HG02943 (cell line): ENCODE data around the gene KRT82.
"Not testable (repeated sequence)": the region's sequence is repeated elsewhere in the genome, so short reads cannot be mapped to it uniquely, and the experiment has no call there.

Experiments
- ATAC-seq: cut with Tn5 transposase; IDR thresholded peaks from one replicate; pipeline ENCODE4 v1.9.1; 2021; ENCODE audit warnings: mild to moderate bottlenecking, low read depth, moderate library complexity; ENCODE audit not compliant: unreplicated experiment

Gene KRT82

DNA sequence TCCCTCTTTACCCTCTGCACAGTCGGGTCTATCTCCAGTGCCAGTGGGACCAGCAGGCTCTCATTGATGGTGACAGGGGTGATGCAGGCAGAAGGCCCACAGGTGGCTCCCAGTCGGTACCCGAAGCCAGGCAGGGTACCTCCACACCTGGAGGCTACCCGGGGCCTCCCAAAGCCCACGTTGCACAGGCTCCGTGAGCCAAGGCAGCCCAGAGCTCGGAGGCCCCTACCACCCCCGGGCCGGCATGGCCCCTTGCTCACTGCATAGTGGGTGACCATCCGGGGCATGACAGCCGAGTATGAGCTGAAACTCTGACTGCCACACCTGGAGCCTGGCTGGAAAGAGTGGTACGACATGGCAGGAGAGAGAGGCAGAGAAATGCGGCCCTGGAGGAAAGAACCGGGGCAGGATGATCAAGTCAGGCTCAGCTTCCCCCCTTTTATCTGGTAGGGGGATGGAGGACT, at the start of gene KRT82:
KRT82 (minus strand) TSS at position 414 of the 464 bp plus-strand sequence; CDS start at position 356, 58 bp downstream.
- no peak for ATAC-seq

DNA sequence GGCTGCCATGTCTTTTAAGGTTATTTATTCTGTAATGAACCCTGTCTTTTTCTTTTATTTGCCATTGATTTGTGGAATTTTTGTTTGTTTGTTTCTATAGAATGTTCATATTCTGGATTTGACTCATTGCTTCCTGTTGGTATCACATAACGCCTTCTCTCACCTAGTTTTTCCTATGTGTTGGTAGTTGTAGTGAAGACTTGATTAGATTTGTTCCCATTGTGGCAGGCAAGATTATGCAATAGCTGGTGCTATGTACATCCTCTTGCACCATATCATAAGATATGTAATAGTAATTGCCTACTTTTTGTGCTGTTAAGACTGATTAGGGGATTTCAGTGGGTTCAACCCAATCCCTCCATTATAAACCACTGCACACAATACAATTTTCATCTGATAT, 49.7 kb upstream of the KRT82 start:
- no peak for ATAC-seq

DNA sequence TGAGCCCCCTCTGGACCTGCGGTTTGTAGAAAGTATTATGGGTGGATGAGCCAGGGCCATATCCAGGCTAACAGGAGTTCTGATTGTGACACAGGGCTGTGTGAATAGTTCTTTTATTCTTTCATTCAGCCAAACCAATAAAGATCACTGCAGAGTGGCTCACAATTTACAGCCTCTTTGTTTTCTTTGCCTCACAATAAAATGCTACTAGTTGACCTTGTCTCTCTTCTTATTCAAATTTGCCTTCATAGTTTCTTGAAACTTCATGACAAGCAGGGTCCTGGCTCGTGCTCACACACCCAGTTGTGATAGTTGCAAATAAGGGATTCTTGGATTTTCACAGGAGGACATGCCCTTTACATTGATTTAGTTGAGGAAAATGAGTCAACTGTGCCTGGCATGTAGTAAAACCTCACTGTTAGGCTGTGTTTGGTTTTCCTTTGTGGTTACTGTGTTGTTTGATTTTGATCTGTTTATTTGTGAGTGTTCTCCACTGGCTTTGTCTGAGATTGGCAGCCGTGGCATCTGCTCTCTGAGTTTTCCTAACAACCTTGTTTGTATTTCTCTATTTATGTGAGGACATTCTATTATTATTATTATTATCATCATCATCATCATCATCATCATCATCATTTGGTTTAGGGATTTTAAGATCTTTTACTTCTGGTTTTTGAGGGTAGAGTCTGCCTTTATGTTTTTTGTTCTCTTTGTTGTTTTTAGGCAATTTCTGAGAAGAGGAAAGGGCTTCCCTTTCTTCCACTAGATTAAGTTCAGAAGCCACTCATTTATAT, 48.5 kb upstream of the KRT82 start:
- no peak for ATAC-seq

DNA sequence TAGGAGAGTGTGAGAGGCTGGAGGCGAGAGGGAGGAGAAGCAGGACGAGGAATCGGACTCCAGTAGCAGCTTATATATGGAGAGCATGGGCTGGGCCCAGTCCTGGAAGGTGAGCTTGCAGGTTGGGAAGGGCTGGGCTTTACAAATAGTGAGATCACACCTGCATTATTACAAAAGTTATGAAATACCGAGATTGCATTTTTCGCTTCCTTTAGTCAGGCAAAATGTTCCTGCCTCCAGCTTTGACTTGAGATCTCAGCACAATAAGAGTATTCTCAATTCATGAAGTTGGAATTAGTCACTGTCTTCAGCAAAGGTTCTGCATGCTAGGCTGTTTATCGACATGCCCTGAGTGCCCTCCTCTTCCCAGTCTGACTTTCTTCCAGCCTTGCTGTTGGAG, 46.0 kb upstream of the KRT82 start, which contains the start of gene KRT6B:
KRT6B (minus strand) TSS at position 46 of the 400 bp plus-strand sequence. CDS start 68 bp downstream, outside the sequence.
- no peak for ATAC-seq

DNA sequence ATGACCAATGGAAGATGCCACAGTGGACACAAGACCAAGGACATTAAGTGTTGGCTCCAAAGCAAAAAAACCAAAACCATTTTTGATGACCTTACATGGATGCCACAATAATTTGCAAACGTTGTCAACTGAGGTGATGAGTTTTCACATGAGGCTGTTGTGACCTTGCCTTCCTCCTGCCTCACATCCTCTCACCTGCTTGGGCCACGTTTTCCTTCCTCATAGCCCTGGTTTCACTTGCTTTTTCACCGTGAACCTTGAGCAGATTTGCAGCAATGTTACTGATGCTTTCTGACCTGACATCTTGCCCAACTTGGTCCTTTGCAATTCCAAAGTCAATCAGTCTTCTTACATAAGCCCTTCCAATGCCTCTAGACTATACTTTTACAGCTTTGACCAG, 42.1 kb upstream of the KRT82 start:
- ATAC-seq: no peak

DNA sequence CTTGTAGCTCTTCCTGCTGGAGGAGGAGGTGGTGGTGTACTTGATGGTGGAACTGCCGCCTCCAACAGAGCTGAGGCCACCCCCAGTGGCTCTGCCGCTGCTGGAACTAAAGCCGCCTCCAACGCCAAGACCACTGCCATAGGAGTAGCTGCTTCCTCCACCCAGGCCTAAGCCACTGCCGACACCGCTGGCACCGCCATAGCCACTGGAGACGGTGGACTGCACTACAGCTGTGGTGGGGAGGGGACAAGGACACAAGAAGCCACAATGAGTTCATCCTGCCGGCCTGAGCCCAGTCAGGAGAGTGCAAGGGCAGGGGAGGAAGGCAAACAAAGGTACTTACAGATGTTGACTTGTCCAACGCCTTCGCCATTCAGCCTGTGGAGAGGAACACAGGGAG, 41.1 kb upstream of the KRT82 start:
- not testable (repeated sequence) for ATAC-seq

DNA sequence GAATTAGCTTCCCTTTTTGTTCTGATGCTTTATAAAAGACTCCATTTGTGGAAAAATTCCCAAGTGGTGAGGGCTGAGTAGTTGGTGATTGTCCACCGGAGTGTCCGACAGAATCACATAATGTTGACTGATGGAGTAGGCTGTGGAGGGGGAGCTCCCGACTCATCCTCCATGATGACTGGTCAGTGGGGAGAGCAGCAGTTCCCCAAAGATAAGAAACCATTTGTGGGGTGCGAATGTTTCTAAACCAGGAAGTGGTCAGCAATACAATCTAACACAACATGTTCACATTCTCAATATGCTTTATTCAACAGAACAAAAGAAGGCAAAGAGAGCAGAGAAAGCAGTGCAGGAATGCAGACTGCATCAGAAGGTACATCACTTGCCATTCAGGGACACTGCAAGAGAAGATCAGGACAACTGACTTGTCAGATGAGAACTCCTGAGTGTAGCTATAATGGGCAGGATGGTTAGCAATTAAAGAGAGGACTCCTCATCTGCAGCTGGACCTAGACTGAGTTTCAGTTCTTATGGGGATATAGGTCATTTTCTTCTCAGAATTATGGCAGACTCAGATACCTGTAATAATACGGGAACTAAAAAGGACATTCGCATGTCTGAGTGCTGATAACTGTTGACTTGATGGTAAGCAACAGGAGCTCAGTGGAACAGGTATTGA, 40.4 kb upstream of the KRT82 start:
- no peak for ATAC-seq

DNA sequence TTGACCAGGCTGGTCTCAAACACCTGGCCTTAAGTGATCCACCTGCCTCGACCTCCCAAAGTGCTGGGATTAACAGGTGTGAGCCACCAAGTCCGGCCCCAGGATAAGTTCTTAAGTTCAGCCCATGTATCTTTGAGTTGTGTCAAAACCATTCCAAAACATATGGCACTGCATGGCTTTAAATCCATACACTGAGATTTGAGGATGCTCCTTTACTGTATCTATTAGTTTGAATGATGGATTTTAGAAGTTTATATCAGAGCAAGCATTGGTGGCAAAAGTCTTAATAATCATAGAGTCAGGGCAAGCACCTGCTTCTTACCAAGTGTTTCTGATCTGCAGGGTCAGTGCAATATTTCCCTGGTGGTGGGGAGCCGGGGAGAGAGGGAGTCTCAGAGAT, 39.7 kb upstream of the KRT82 start:
- no peak for ATAC-seq

DNA sequence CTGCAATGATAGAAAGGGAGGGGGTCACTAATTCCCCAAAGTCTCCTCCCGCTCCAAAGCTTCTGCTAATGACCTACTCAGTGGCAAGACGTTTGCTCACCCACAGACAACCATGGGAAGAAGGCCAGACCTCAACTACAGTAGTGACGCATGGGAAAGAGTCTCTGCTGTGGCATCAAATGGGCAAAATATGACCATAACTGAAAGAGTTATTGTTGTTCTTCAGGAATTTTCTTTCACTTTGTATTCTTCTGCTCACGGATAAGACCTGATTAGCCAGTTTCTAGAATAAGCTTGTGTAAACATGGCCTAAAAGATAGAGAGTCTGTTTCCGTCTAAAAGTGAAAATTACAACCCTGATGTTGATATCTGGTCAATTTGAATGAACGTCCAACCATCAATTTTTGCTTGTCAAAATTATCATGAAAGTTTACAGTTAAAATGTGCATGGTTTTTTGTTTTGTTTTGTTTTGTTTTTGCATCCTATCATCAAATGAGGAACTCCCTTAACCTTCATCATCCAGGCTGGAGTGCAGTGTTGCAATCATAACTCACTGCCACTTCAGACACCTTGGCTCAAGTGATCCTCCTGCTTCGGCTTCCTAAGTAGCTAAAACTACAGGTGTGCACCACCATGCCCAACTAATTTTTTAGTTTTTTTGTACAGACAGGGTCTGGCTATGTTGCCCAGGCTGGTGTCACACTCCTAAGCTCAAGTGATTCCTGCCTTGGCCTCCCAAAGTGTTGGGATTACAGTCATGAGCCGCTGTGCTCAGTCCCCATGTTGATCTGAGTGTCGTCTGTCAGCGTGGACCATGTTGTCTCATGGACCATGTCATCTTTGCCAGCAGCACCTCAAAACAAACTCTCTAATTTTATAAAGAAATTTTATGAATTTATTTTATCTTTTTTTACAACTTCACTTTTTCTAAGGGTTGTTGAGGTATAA, 38.8 kb upstream of the KRT82 start:
- ATAC-seq: no peak

DNA sequence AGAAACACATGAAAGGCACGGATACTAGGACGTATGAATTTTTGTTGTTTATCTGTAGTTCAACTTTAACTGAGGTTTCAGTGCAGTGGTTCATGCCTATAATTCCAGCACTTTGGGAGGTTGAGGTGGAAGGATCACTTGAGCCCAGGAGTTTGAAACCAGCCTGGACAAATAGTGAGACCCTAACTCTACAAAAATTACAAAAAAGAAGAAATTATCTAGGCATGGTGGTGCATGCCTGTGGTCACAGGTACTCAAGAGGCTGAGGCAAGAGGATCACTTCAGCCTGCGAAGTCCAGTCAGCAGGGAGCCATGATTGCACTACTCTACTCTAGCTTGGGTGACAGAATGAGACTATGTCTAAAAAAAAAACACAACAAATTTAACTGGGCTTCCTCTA, 37.8 kb upstream of the KRT82 start:
- no peak for ATAC-seq

DNA sequence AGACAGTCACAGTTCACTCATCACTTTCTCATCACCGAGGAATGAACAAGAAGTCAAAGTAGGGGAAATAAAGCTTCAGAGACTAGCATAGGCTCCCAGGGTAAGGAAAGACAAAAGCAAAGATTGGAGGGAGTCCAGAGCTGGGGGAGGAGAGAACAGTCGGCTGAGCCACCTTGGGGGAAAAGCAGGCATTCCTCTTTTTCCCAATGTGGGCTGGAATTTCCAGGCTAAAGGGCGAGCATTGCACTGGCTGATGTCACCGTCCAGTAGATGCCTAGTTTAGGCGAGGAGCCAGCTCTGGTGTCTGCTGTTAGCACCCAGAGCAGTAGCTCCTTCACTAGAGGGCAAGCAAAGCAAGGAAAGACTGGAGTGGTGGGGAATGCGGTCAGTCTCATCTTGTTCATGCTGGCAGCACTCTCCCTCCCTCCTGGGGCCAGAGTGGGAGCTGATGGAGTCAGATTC, 36.5 kb upstream of the KRT82 start:
- no peak for ATAC-seq

DNA sequence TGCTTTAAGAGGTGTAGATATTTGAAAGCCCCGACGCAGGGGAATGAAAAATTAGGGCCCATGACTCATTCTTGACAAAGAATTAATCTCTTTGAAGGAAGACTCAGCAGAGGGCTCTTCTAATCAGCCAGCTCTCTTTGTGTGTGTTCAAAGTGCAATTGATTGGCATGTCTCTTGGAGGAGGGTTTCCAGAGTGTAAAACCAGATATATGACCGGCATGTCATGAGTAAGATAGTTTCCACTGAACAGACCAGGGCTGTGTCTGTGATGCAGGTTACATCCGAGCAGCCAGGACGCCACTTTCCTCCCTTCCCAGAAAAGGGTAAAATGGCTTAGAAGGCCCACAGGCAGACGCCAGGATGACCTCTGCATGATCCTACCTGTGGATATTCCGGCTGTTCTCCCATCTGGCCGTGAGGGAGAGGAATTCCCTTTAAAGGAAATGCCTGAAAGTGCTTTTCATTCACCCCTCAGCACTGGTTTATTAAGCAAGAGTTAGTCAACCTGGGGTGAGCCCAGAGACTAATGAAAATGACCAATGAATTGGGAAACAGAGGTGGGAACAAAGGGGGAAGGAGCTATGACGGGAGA, 35.3 kb upstream of the KRT82 start:
- ATAC-seq: no peak

DNA sequence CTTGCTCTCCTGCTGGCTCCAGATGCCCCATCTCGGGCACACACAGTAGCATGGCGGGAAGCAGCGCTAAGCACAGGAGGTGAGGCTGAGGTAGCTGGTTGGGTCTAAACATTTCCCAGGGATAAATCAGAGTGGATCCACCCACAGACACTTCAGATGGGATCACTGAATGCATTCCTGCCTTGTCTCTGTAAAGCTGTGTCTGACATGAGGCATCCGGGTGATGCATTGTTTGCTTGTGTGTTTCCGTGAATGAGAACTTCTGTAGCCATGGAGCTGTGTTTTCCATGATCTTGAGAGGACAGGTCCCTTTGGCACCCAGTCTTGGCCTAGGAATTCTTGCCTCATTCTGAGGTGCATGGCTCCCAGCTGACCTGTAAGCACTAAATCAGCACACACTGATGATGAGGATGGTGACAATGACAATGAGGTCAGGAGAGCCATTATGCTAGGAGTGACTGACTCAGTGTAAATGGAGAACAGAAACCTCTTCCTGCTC, 34.7 kb upstream of the KRT82 start:
- no peak for ATAC-seq

DNA sequence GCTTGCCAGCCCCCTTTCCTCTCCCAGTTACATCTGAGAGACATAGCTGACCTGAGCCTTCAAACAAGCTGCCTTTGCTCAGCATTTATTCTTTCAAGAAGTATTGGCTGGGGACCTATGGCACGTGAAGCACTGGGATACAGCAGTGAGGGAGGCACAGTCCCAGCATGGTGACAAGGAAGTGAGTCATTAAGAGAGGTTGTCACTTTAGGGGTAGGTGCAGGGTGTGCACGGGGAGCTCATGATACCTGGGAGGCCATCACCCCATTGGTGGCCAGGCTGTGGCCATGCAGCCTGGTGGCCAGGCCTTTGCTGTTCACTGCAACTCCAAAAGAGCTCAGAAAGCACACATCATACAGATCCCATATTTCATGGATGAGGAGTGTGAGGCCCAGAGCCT, 33.7 kb upstream of the KRT82 start:
- ATAC-seq: no peak

DNA sequence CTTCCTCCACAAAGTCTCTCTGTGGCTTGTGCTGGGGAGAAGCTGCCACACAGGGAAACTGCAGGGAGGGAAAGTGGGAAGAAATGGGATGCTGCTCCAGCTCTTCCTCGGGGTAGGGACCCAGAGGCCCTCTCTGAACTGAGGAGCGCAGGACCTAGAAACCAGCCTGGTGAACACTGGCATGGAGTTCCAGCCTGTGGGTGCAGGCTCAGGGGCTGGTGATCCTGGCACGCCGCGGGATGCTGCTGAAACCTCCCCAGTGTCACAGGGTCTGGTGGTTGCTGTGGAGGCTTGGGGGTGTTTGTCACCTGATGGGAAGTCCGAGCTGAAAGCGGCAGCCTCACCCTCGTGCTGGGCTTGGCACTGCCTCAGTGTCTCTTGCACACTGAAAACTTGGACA, 33.3 kb upstream of the KRT82 start:
- no peak for ATAC-seq

DNA sequence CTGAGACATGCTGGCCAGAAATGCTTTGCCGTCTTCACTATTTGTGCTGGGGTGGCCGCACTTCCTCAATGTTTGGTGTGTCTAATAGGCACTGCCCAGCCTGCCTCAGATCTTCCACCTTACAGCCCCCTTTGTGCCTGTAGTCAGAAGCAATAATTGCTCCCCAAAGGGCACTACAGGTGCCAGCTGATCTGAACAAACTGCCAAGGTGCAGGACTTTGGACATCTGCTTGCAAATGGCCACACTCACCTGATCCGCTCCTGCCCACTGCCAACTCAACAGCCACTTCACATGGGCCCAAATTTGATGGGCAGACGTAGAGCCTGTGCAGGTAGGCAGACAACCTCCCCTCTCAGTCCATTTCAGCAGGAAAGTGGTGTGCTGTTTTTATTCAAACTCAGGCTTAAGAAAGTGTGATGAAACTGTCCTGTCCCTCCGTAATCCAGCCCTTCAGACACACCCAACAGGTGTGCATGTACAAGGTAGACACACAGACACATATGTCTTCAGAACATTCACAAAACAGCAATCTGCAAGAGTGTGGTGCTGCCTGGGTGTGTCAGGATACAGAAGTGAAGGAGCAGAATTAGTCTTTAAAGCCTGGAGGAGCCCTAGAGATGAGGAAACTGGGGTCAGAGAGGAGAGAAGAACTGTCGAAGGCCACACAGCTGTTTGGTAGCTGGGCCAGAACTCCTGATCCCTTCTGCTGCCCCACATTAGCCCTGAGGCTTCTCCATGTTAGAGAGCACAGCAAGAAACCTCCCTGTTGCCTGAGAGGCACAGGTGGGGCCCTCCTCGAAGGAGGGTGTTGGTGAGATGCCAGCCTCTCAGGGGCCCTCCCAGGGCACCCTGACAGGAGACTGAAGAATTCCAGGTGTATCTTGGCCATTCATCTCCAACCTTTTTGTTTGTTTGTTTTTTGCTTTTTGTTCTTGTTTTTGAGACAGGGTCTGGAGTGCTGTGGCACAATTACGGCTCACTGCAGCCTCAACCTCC, 32.5 kb upstream of the KRT82 start:
- no peak for ATAC-seq

DNA sequence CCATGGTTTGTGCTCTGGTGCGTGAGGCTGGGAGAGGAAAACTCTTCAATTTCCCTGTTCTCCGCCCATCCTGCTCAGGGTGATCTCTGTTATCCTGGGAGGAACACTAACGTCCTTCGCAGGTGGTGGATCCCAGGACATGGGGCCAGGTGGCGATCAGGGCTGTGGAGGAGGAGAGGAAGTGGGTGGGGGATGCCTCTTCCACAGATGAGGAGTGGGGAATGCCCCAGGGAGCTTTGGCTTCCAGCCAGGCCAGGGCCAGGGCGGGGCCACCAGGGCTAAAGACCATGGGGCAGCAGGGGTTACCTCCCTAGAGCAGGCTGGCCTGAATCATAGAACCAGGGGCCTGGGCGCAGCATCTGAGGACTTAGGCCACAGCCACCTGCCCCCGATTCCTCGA, 31.4 kb upstream of the KRT82 start:
- ATAC-seq: no peak

DNA sequence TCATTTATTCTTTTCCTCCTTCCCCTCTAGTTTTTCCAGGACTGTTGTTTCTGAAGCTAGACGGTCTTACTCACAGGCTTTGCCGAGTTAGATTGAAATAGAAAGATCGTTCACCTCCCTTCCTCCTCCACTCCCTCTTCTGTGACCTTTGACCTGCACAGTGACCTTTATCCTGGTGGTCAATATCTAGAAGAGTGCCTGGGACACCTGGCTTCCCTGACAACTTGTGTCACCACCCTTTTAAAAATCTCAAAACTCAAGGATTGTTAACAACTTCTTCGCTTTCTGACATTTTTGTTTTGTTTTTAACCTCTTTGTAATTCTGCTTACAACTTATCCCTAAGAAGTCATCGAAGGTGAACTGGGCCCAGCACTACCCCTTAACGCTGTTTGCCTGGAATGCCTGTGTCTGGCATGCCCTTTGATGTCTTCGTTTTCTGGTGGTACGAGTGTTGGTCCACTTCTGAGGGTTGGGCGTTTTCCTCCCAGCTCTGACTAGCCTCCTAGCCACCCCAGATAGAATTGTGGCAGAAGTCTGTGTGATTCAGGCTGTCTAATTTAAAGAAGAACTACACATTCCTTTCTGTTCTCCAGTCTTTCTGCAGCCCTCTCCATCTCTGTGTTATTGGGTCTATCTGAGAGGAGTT, 30.8 kb upstream of the KRT82 start:
- ATAC-seq: no peak
